HEK293 (cell line): ENCODE measurements around the gene PDLIM5.

Source experiments
- CTCF ChIA-PET: fragments of 350-600 bp; formaldehyde crosslinking; extraction: SDS; loops from one replicate; lab custom pipeline; 2021; ENCODE audit warnings: antibody characterized with exemption; lab: Yijun Ruan, JAX
- POLR2A ChIA-PET: fragments of 300-600 bp; formaldehyde crosslinking; extraction: SDS; loops from one replicate; lab custom pipeline; 2020; ENCODE audit warnings: antibody characterized with exemption, inconsistent platforms; lab: Yijun Ruan, JAX
- H3K27ac ChIP-seq: fragments of 200-500 bp; sonication (Bioruptor generic); 2 replicates; pipeline ENCODE4 v1.5.1; 2014; ENCODE audit warnings: low read depth, low read length, control low read depth, inconsistent platforms; ENCODE audit errors: extremely low read depth
- H3K36me3 ChIP-seq, 2 experiments: fragments of 200-500 bp in 1 of 2; sonication (Bioruptor generic) in 1 of 2; 1 replicate in 1 of 2; 2 replicates in 1 of 2; pipeline ENCODE4 v1.5.1; 2014 to 2017; ENCODE audit warnings: inconsistent platforms in 2 of 2, low read length in 2 of 2; ENCODE audit not compliant: control insufficient read depth in 2 of 2, insufficient read depth in 1 of 2
- H3K4me1 ChIP-seq: fragments of 200-500 bp; sonication (Bioruptor generic); 2 replicates; pipeline ENCODE4 v1.5.1; 2014; ENCODE audit warnings: mild to moderate bottlenecking, low read length, inconsistent platforms; ENCODE audit not compliant: control insufficient read depth, insufficient read depth
- H3K4me3 ChIP-seq: 2 replicates; pipeline ENCODE4 v1.5.1; 2011; ENCODE audit warnings: low read depth, mild to moderate bottlenecking, control low read depth, low read length, moderate library complexity
- H3K9me3 ChIP-seq: fragments of 200-500 bp; sonication (Bioruptor generic); 2 replicates; pipeline ENCODE4 v1.5.1; 2014; ENCODE audit warnings: low read depth, low read length, inconsistent platforms; ENCODE audit not compliant: control insufficient read depth, insufficient read depth
- FEZF1 ChIP-seq: fragments of 450-650 bp; formaldehyde crosslinking; IDR thresholded peaks from 2 replicates; pipeline ENCODE4 v1.5.1; 2016; ENCODE audit warnings: missing biosample characterization, missing genetic modification characterization
- KLF1 ChIP-seq: fragments of 450-650 bp; formaldehyde crosslinking; IDR thresholded peaks from 2 replicates; pipeline ENCODE4 v1.5.1; 2016; ENCODE audit warnings: missing biosample characterization, missing genetic modification characterization
- PRDM1 ChIP-seq: fragments of 450-650 bp; formaldehyde crosslinking; IDR thresholded peaks from 2 replicates; pipeline ENCODE4; 2016; ENCODE audit warnings: missing biosample characterization, missing genetic modification characterization
- PRDM6 ChIP-seq: fragments of 450-650 bp; formaldehyde crosslinking; IDR thresholded peaks from 2 replicates; pipeline ENCODE4 v1.5.1; 2017; ENCODE audit warnings: missing biosample characterization, missing genetic modification characterization
- RBAK ChIP-seq: fragments of 450-650 bp; formaldehyde crosslinking; IDR thresholded peaks from 2 replicates; pipeline ENCODE4 v1.5.1; 2016; ENCODE audit warnings: missing biosample characterization, missing genetic modification characterization
- SP2 ChIP-seq: fragments of 450-650 bp; formaldehyde crosslinking; IDR thresholded peaks from 2 replicates; pipeline ENCODE4 v1.5.1; 2016; ENCODE audit warnings: missing biosample characterization, missing genetic modification characterization
- YY2 ChIP-seq: fragments of 450-650 bp; formaldehyde crosslinking; IDR thresholded peaks from 2 replicates; pipeline ENCODE4 v1.5.1; 2016; ENCODE audit warnings: missing biosample characterization, missing genetic modification characterization
- ZBTB11 ChIP-seq: fragments of 450-650 bp; formaldehyde crosslinking; conservative IDR thresholded peaks from 2 replicates; pipeline ENCODE4 v1.5.1; 2016; ENCODE audit warnings: low read depth, missing biosample characterization, missing genetic modification characterization
- ZBTB8A ChIP-seq: fragments of 450-650 bp; formaldehyde crosslinking; IDR thresholded peaks from 2 replicates; pipeline ENCODE4 v1.5.1; 2016; ENCODE audit warnings: missing biosample characterization, missing genetic modification characterization
- ZEB2 ChIP-seq: fragments of 450-650 bp; formaldehyde crosslinking; IDR thresholded peaks from 2 replicates; pipeline ENCODE4 v1.5.1; 2016; ENCODE audit warnings: missing biosample characterization, missing genetic modification characterization
- ZFP3 ChIP-seq: fragments of 450-650 bp; formaldehyde crosslinking; IDR thresholded peaks from 2 replicates; pipeline ENCODE4 v1.5.1; 2016; ENCODE audit warnings: low read depth, missing biosample characterization, missing genetic modification characterization
- ZNF133 ChIP-seq: fragments of 450-650 bp; formaldehyde crosslinking; IDR thresholded peaks from 2 replicates; pipeline ENCODE4 v1.5.1; 2016; ENCODE audit warnings: missing biosample characterization, missing genetic modification characterization
- ZNF146 ChIP-seq: fragments of 450-650 bp; formaldehyde crosslinking; IDR thresholded peaks from 2 replicates; pipeline ENCODE4 v1.5.1; 2016; ENCODE audit warnings: missing biosample characterization, missing genetic modification characterization
- ZNF184 ChIP-seq: fragments of 450-650 bp; IDR thresholded peaks from 2 replicates; pipeline ENCODE4 v1.5.1; 2018; ENCODE audit warnings: missing biosample characterization, mild to moderate bottlenecking, missing genetic modification characterization
- ZNF223 ChIP-seq: fragments of 450-650 bp; formaldehyde crosslinking; IDR thresholded peaks from 2 replicates; pipeline ENCODE4 v1.5.1; 2016; ENCODE audit warnings: missing biosample characterization, missing genetic modification characterization
- ZNF302 ChIP-seq: fragments of 450-650 bp; formaldehyde crosslinking; IDR thresholded peaks from 2 replicates; pipeline ENCODE4 v1.5.1; 2016; ENCODE audit warnings: missing biosample characterization, missing genetic modification characterization, low read depth
- ZNF391 ChIP-seq: fragments of 450-650 bp; formaldehyde crosslinking; IDR thresholded peaks from 2 replicates; pipeline ENCODE4 v1.5.1; 2016; ENCODE audit warnings: low read depth, missing biosample characterization, missing genetic modification characterization, borderline replicate concordance
- ZNF571 ChIP-seq: fragments of 450-650 bp; formaldehyde crosslinking; IDR thresholded peaks from 2 replicates; pipeline ENCODE4 v1.5.0; 2017; ENCODE audit warnings: missing biosample characterization, missing genetic modification characterization
- ZNF600 ChIP-seq: fragments of 450-650 bp; formaldehyde crosslinking; IDR thresholded peaks from 2 replicates; pipeline ENCODE4 v1.5.1; 2016; ENCODE audit warnings: missing biosample characterization, missing genetic modification characterization
- ZNF610 ChIP-seq: fragments of 450-650 bp; formaldehyde crosslinking; IDR thresholded peaks from 2 replicates; pipeline ENCODE4 v1.5.1; 2016; ENCODE audit warnings: missing biosample characterization, missing genetic modification characterization, borderline replicate concordance
- ZNF654 ChIP-seq: fragments of 450-650 bp; formaldehyde crosslinking; IDR thresholded peaks from 2 replicates; pipeline ENCODE4 v1.5.1; 2016; ENCODE audit warnings: low read depth, missing biosample characterization, missing genetic modification characterization
- ZNF777 ChIP-seq: fragments of 450-650 bp; formaldehyde crosslinking; IDR thresholded peaks from 2 replicates; pipeline ENCODE4 v1.5.1; 2017; ENCODE audit warnings: missing biosample characterization, missing genetic modification characterization, borderline replicate concordance
- ZNF791 ChIP-seq: fragments of 450-650 bp; formaldehyde crosslinking; IDR thresholded peaks from 2 replicates; pipeline ENCODE4 v1.5.1; 2016; ENCODE audit warnings: missing biosample characterization, missing genetic modification characterization
- TF ChIP-seq, protein P1 (sequence below): fragments of 450-650 bp; formaldehyde crosslinking; IDR thresholded peaks from 2 replicates; pipeline ENCODE4 v1.5.1; 2016; ENCODE audit warnings: missing biosample characterization, missing genetic modification characterization

Gene PDLIM5

DNA sequence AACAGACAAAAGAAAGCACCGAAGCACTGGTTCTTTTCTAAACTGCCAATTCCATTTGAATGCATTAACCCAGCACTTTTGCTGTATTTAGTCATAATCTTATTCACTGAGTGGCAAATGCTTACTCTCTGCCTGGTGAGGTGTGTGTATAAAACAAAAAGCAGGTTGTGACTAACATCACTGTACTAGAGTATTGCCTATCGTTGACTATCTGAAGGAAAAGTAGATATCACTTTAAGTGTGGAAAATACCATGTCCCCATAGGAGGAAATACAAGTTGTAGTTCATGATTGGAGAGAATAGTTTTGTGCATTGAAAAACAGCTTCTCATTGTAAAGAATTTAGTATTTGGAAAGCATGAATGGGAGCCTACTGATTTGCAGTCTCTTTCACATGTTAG lies 2.7 kb downstream of the PDLIM5 start:
- Histone ChIP-seq H3K9me3 (no peaks in the 10 kb centered on the region), H3K27ac (no peak overlapping the region), H3K36me3 (peaks cover 0 to 13% of the 10 kb centered on the region in 2 experiments; a peak in 1 of 3 replicates), H3K4me3 (peak overlapping the region; percentile 22), H3K4me1 (peaks cover 6% of the 10 kb centered on the region; the same call in 1 of the 2 replicates)
- peak; percentile 86 for TF ChIP-seq PRDM6
- TF ChIP-seq PRDM1 (tag by site-specific recombination) = 0 out of 2 replicates have a peak, but pooled peaks have one; percentile 29
- TF ChIP-seq SP2 (tag by site-specific recombination) = no peak
- TF ChIP-seq, protein P1, sequence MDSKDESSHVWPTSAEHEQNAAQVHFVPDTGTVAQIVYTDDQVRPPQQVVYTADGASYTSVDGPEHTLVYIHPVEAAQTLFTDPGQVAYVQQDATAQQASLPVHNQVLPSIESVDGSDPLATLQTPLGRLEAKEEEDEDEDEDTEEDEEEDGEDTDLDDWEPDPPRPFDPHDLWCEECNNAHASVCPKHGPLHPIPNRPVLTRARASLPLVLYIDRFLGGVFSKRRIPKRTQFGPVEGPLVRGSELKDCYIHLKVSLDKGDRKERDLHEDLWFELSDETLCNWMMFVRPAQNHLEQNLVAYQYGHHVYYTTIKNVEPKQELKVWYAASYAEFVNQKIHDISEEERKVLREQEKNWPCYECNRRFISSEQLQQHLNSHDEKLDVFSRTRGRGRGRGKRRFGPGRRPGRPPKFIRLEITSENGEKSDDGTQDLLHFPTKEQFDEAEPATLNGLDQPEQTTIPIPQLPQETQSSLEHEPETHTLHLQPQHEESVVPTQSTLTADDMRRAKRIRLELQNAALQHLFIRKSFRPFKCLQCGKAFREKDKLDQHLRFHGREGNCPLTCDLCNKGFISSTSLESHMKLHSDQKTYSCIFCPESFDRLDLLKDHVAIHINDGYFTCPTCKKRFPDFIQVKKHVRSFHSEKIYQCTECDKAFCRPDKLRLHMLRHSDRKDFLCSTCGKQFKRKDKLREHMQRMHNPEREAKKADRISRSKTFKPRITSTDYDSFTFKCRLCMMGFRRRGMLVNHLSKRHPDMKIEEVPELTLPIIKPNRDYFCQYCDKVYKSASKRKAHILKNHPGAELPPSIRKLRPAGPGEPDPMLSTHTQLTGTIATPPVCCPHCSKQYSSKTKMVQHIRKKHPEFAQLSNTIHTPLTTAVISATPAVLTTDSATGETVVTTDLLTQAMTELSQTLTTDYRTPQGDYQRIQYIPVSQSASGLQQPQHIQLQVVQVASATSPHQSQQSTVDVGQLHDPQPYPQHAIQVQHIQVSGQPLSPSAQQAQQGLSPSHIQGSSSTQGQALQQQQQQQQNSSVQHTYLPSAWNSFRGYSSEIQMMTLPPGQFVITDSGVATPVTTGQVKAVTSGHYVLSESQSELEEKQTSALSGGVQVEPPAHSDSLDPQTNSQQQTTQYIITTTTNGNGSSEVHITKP (tag by site-specific recombination) = peak; percentile 65
- ChIA-PET CTCF (interaction anchor here (1.2 to 1.9 kb wide), 2 partner anchors 46 to 47 kb away, joined by 3 to 4 read pairs; no protein-coding TSS in a partner anchor), POLR2A (interaction anchor here (1.0 kb wide), 1 partner anchor 8 kb away, joined by 3 read pairs; no protein-coding TSS in a partner anchor)

DNA sequence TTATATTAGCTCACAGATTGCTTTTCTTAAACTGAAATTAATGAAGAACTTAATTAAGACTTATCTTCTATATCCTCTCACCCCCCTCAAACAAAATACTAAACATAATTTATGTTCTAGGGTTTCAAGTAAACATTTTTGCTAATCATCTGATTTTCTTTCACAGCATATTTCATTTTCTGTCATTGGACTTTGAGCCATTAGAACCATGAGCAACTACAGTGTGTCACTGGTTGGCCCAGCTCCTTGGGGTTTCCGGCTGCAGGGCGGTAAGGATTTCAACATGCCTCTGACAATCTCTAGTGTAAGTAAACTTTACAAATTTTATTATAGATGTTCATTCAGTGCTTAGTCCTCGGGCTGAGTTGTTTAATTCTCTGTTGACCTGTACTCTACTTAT lies 3.3 kb downstream of the PDLIM5 start:
- CTCF ChIA-PET = interaction anchor here (1.2 to 1.9 kb wide), 2 partner anchors 47 to 48 kb away, joined by 3 to 4 read pairs; no protein-coding TSS in a partner anchor
- Histone ChIP-seq H3K27ac (no peak overlapping the region), H3K36me3 (peaks cover 0 to 13% of the 10 kb centered on the region in 2 experiments; a peak in 1 of 3 replicates), H3K9me3 (no peaks in the 10 kb centered on the region)
- TF ChIP-seq ZNF610 = no peak
- TF ChIP-seq ZFP3 (tag by site-specific recombination) = no peak
- 0 out of 2 replicates have a peak, but pooled peaks have one; percentile 14 for TF ChIP-seq ZEB2 (tag by site-specific recombination)
- TF ChIP-seq ZNF777 = no peak
- TF ChIP-seq FEZF1 (tag by site-specific recombination) = 0 out of 2 replicates have a peak, but pooled peaks have one; percentile 15
- TF ChIP-seq ZNF223 (tag by site-specific recombination) = no peak
- TF ChIP-seq ZNF654 (tag by site-specific recombination) = no peak
- TF ChIP-seq, all 188 proteins: peak for 2
- Histone ChIP-seq H3K4me1 (peaks cover 6% of the 10 kb centered on the region; the same call in 1 of the 2 replicates), H3K4me3 (no peak overlapping the region)
- POLR2A ChIA-PET = no interaction called here

DNA sequence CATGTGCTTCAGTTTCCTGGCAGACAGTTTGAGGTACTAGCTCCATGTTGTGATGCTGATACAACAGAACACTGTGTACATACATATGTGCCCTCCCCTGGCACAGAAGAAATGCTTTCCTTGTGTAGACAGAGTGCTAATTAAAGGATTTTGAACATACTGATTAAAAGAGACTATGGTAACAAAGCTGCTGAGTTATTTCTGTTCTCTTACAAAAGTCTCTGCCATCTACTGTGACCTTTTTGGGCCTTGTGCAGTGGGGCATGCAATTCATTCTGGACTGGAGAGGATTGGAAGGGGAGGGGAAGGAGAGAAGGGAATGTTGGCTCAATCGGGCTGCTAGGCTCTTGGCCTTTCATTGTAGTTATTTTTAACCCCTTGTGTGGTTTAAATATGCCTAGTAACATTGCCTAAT lies 6.0 kb downstream of the PDLIM5 start:
- Histone ChIP-seq H3K36me3 (peaks cover 0 to 13% of the 10 kb centered on the region in 2 experiments; a peak in 1 of 3 replicates), H3K4me1 (peaks cover 6% of the 10 kb centered on the region; the same call in 1 of the 2 replicates), H3K9me3 (no peaks in the 10 kb centered on the region), H3K27ac (no peak overlapping the region), H3K4me3 (no peak overlapping the region)
- CTCF ChIA-PET = interaction anchor here (0.7 kb wide), 1 partner anchor 114 kb away, joined by 3 read pairs; no protein-coding TSS in a partner anchor
- POLR2A ChIA-PET = no interaction called here
- no peak for TF ChIP-seq ZNF184 (tag by site-specific recombination)
- TF ChIP-seq ZNF600 (tag by site-specific recombination) = peak; percentile 80
- TF ChIP-seq RBAK (tag by site-specific recombination) = no peak
- no peak for TF ChIP-seq YY2 (tag by site-specific recombination)
- TF ChIP-seq ZNF571 (tag by site-specific recombination) = no peak
- TF ChIP-seq ZNF133 (tag by site-specific recombination) = no peak
- TF ChIP-seq ZNF391 (tag by site-specific recombination) = no peak
- TF ChIP-seq ZBTB8A (tag by site-specific recombination) = no peak
- TF ChIP-seq ZNF146 (tag by site-specific recombination) = no peak
- no peak for TF ChIP-seq KLF1 (tag by site-specific recombination)
- no peak for TF ChIP-seq ZNF791 (tag by site-specific recombination)
- TF ChIP-seq ZNF302 (tag by site-specific recombination) = no peak
- no peak for TF ChIP-seq ZBTB11 (tag by site-specific recombination)
